AG20443 (cell line): ENCODE results near the gene IFT52.
A peak's percentile ranks its signal among the peaks of the same experiment; 100 is the strongest.
"Not testable (repeated sequence)": the region's sequence is repeated elsewhere in the genome, so short reads cannot be mapped to it uniquely, and the experiment has no call there.

Experiments
- DNase-seq: peaks from one replicate; pipeline ENCODE4 v3.0.0; 2012; ENCODE audit warnings: low spot score, mixed read lengths

IFT52 gene

DNA sequence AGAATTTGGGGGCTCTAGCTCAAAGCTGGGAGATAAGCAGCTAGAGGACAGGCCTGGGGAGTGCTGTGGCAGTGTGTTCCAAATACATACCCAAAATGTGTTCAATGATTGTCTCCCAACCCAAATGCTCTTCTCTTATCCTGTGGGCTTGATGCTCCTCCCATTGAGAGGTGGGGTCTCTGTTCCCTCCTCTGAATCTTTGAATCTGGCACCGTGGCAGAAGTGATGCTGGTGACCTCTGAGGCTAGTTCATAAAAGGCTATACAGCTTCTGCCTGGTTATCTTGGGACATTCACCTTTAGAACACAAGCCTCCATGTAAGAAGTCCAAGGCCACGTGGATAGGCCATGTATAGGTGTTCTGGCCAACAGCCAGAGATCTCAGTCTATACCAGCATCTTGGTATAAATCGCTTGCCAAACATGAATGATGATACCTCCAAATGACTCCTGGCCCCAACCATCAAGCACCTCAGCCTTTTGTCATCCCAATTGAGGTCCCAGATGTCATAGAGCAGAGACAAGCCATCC is 60.3 kb downstream of the IFT52 start:
- DNase-seq: no peak

DNA sequence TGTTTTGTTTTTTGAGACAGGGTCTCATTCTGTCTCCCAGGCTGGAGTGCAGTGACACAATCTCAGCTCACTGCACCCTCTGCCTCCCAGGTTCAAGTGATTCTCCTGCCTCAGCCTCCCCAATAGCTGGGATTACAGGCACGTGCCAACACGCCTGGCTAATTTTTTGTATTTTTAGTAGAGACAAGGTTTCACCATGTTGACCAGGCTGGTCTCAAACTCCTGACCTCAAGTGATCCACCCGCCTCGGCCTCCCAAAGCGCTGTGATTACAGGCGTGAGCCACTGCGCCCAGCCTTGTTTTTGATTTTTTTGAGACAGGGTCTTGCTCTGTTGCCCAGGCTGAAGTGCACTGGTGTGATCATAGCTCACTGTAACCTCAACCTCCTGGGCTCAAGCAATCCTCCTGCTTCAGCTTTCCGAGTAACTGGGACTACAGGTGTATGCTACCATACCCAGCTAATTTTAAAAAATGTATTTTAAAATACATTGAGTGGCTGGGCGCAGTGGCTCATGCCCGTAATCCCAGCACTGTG is 61.0 kb downstream of the IFT52 start:
- not testable (repeated sequence) for DNase-seq

DNA sequence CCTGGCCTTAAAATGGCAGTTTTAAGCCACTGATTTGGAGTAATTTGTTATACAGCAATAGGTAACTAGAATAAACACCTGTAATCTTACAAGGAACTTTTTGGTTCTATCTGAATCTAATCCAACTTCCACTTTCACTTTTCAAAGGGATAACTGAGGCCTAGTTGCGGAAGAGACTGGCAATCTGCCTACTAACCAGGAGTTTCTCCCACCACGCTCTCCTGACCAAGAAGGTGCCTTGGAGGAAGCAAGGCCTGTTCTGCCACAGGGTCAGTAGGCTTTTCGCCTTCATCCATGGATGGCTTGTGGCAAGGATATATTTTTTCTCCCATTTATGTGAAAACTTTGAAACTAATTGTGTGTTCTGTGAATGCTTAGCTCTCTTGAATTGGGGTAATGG is 63.2 kb downstream of the IFT52 start:
- DNase-seq: no peak

DNA sequence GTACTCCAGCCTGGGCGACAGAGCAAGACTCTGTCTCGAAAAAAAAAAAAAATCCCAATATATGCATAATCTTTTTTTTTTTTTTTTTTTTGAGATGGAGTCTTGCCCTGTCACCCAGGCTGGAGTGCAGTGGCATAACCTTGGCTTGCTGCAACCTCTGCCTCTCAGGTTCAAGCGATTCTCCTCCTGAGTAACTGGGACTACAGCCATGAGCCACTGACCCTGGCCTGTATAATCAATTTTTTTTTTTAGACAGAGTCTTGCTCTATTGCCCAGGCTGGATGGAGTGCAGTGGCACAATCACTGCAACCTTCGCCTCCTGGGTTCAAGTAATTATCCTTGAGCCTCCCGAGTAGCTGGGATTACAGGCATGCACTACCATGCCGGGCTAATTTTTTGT is 64.4 kb downstream of the IFT52 start:
- not testable (repeated sequence) for DNase-seq

DNA sequence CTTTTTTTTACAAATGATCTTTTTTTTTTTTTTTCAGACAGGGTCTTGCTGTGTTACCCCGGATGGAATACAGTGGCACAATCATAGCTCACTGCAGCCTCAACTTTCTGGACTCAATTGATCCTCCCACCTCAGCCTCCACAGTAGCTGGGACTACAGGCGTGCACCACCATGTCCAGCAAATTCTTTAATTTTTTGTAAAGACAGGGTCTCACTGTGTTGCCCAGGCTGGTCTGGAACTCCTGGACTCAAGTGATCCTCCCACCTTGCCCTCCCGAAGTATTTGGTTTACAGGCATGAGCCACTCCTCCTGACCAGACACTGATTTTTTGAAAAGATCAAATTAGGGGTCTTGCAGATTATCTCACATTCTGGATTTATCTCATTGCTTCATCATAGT is 65.2 kb downstream of the IFT52 start:
- no peak for DNase-seq

DNA sequence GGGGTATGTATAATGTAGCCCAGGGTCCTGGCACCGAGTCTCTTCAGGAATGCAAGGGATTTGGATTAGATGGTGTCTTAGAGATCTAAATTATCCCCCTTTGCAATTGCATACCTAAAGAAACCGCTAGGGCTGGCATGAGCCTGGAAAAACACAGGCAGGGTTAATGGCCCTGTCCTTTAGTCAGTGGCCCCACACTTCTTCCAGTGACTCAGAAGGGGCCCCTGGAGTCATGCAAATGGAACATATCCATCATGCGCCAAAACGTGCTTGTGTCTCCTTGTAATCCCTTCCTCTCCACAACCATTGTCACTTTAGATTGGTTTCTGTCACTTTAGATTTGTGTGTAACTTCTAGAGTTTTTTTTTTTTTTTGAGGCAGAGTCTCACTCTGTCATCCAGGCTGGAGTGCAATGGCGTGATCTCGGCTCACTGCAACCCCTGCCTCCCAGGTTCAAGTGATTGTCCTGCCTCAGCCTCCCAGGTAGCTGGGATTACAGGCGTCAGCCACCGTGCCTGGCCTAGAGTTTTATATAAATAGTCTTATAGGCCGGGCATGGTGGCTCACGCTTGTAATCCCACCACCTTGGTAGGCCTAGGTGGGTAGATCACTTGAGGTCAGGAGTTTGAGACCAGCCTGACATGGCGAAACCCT is 67.5 kb downstream of the IFT52 start:
- peak; percentile 29 for DNase-seq

DNA sequence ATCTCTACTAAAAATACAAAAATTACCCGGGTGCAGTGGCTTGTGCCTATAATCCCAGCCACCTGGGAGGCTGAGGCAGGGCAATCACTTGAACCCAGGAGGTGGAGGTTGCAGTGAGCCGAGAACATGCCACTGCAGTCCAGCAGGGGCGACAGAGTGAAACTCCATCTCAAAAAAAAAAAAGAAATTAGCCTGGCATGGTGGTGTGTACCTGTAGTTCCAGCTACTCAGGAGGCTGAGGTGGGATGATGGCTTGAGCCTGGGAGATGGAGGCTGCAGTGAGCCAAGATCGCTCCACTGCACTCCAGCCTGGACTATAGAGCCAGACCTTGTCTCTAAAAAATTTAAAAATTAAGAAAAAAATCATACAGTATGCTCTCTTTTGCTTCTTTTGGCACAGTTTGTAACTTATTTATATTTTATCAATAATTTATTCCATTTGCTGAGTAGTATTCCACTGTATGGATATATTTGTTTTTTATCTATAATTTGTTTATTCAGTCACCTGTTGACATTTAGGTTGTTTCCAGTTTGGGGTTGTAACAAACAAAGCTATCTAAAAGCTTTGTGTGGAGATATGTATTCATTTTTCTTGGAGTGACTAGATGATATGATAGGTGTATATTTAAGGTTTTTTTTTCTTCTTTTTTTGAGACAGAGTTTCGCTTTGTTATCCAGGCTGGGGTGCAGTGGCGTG is 68.1 kb downstream of the IFT52 start:
- DNase-seq: no peak

DNA sequence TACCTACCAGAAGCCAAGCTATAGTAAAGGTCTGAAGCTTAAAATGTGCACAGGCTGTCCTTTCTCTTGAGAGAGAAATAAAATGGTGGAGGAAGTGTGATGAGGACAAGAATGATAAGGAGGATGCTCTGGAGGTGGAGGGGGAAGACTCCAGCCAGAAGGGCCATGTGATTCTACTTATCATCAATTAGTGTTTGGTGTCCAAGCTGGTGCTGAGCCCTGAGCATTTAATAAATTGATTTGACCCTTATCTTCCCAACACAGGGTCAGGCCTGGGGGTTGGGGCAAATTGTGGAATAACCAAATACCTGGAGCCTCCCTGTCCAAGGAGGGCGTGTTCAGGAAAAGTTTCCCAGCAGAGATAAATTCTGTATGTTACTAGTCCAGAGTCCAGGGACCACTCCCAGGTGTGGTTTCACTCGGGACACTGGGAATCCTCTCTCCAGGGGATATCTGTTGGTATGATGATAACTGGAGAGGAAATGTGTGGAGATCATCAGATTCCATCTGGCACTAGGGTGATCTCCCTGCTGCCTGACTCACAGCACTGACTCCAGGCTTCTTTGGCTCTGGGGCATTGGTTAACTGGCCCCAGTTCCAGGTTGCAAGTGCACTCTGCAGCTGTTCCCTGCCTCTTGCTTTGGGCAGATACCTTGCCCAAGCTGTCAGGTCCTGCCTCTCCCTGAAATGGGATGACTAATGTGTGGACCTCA is 72.4 kb downstream of the IFT52 start:
- peak; percentile 50 for DNase-seq

DNA sequence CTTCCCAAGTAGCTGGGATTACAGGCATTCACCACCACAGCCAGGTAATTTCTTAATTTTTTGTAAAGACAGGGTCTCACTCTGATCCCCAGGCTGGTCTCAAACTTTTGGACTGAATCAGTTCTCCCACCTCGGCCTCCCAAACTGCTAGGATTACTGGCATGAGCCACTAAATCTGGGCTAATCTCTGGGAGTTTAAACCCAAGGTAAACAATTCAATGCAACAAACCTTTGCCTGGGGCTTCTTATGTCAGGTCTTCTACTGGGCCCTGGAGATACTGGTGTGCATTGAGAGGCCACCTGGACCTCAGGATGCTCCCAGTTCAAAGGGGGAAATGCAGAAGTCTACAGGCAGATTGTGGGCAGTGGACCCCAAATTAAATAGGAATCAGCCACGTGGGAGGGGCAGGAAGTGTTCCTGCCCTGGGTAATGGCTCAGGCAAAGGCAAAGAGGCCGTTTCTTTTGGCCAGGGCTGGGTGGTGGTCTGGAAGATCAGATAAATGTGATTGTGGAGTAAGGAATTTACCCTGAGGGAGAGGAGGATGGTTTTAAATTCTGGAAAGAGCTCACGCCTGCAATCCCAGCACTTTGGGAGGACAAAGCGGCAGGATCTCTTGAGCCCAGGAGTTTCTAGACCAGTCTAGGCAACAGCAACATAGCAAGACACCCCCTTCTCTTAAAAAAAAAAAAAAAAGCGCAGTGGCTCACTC is 74.9 kb downstream of the IFT52 start:
- no peak for DNase-seq

DNA sequence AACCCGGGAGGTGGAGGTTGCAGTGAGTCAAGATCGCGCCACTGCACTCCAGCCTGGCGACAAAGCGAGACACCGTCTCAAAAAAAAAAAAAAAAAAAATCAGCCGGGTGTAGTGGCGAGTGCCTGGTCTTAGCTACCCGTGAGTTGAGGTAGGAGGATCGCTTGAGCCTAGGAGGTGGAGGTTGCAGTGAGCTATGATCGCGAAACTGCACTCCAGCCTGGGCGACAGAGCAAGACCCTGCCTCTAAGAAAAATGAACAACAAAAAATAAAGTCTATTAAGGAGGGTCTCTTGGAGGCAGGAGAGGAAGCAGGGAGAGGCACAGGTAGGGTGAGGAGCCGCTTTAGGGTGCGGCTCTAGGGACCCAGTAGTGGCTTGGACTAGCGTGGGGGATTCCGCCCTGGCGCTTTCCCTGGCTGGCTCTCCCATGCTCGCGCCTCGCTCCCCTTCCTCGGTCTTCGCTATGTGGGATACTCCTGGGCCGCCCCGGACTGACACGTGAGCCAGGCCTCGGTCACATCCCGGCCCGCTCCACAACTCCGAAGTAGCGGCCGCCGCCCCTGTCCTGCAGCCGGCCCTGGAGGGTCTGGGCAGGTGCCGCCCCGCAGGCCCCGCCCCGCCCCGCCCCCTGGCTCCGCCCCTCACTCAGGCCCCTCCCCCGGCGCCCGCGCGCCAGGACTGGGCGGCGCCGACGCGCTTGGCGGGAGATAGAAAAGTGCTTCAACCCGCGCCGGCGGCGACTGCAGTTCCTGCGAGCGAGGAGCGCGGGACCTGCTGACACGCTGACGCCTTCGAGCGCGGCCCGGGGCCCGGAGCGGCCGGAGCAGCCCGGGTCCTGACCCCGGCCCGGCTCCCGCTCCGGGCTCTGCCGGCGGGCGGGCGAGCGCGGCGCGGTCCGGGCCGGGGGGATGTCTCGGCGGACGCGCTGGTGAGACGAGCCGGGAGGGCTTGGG is 75.9 kb downstream of the IFT52 start, which contains the start of gene MYBL2:
TSS of gene MYBL2 (plus strand) at position 739 of the 953 bp plus-strand sequence. CDS start at position 909, 170 bp downstream.
- DNase-seq: peak; percentile 90

DNA sequence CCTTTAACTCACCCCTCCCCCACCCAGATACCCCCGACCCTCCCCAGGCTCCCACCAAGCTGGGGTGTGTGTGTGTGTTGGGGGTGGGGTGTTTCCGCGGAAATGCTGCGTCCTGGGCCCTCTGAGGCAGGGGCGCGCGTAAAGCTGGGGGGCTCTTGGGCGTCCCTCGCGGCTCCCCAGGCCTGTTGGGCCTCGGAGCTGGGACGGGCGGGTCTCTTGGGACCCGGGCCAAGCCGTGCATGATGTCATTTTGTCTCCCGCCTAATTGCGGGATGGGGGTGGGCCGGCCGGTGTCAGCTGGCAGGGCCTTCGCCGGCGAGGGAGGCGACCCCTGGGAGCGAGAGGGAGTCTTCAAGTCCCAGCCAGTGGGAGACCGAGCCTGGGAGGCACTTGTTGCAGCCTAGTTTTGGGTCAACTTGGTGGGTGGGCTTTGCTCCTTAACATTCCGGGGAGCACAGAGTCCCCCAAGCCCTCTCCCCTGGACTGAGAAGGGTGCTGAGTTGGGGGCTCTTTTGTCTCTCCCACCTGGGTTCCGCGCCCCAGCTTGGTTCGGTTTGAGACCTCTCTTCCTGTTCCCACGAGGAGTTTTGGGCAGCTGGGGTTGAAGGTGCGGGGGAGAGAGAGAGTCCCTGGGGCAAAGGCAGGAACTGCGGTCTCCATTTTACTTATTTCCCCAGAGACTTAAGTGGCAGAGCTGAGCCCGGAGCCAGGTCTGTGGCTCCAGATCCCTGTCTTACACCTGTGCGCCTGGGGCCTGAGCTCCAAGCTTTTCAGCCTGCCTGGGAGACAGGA is 76.8 kb downstream of the IFT52 start:
- peak; percentile 34 for DNase-seq

DNA sequence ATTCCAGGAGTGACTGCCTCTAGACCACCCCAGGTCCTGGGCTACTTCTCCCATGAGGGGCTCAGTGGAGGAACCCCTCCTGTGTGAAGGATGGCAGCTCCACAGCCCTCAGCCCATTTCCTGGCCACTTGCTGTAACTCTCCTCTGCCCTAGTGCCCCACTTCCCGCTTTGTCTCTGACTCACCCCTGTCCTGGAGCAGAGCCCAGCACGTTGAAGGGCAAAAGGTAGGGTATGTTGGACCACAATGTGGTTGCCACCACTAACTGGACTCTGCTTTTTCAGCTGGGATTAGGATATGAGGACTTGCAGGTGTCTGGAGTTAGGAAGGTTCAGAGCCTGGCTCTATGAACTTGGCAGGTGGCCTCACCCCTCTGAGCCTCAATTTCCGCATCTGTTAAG is 78.6 kb downstream of the IFT52 start:
- DNase-seq: no peak

DNA sequence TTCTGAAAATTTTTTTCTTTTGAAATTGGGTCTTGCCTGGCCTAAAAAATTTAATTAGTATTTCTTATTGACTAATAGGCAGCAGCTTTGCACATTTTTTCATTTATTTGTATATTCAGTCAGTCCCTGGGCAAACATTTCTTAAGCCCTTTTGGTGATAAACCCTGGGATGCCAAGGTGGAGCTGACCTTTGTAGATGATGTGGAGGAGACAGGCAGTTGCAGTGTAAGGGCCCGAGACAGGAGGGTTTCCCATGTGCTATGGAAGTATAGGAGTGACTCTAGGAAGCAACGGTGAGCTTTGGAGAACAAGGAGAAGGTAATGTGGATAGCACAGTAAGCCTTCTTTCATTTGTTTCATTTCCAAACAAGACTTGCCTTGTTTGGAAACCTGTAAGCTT is 79.7 kb downstream of the IFT52 start:
- no peak for DNase-seq

DNA sequence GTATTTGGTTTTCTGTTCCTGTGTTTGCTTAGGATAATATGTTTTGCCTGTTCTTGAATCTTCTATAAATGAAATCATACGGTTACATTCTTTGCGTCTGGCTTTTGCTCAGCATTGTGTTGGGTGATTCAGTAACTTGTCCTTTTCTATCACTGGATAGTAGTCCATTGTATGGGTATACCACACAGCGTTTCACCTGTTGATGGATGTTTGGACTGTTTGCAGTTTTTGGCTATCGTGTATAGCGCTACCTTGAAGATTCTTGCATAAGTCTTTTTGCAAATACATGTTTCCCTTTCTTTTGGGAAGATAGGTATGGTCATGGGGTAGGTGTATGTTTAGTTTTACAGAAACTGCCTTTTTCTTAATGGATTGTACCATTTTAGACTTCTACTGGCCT is 85.6 kb downstream of the IFT52 start:
- no peak for DNase-seq

DNA sequence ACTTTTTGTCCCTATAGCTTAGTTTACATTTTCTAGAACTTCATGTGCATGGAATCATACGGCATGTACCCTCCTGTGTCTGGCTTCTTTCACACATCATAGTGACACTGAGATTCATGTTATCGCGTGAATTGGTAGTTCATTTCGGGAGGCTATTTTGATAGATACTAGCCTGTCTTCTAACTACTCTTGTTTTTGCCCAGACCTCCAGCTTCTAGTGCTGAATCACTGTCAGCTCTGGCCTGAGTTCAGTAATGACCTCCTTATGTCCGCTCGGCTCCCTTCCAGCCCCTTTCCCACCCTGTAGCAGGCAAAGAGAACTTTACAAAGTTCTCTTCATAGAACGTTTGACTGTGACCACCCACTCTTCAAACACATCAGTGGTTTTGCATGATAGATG is 90.2 kb downstream of the IFT52 start:
- peak; percentile 56 for DNase-seq

DNA sequence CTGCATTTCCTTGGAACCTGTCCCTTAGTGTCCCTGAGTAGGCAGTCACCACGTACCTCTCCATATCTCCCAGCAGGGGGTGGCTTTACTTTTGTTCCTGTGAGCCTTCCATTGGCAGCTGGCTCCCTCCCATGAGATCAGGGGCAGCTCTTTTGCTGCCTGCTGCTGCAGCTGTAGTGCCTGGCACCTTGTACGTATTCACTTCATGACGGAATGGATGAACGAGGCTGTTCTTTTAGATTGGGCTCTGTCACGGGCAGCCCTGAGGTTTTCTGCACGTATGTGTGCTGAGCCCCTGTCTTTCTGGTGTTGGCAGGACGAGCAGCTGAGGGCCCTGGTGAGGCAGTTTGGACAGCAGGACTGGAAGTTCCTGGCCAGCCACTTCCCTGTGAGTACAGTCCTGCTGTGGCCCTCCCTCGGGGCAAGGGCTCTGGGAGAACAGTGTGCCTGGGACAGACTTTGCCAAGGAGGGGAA is 90.8 kb downstream of the IFT52 start:
- DNase-seq: no peak

DNA sequence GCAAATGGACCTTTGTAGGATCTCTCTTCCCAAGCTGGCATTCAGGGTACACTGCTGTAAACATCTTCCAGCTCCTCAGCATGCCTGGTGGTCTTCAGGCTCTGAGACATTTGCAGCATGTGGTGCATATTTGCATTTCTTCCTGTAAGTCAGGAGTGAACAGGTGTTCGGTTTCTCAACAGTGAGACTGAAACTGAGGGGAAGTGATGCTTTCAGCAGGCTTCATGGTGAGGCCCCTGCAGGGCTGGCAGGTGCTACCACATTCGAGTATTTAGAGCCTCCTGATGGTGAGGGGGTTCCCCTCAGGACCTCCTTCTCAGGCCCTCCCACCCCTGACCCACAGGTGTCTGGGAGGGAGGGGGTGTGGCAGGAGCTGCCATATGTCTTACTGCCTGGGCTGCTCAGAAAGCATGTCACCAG is 91.3 kb downstream of the IFT52 start:
- no peak for DNase-seq

DNA sequence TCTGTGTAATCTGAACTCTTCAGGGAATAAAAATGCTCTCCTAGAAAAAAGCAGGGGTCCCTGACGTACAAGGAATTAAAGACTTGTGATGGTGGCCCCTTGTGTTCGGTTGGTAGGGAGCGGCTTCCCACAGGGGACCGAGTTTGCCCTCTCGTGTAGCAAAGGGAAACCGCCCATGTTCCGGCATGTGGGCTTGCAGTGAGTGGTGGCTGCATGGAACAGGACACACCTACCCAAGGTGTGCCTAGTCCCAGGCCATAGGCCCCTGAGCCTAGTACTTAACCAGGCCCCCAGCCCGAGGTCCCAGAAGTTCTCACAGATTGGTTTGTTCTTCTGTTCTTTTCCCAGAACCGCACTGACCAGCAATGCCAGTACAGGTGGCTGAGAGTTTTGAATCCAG is 91.7 kb downstream of the IFT52 start:
- DNase-seq: no peak

DNA sequence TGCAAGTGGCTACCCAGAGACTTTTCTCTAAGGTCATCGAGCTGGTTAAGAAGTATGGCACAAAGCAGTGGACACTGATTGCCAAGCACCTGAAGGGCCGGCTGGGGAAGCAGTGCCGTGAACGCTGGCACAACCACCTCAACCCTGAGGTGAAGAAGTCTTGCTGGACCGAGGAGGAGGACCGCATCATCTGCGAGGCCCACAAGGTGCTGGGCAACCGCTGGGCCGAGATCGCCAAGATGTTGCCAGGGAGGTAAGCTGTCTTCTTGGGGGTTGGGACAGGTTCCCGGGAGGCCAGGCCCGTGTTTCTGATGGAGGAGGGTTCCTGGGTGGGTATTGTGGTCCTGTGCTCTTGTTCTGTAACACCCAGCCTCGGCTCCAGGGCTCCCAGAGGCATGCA is 96.1 kb downstream of the IFT52 start:
- DNase-seq: no peak

DNA sequence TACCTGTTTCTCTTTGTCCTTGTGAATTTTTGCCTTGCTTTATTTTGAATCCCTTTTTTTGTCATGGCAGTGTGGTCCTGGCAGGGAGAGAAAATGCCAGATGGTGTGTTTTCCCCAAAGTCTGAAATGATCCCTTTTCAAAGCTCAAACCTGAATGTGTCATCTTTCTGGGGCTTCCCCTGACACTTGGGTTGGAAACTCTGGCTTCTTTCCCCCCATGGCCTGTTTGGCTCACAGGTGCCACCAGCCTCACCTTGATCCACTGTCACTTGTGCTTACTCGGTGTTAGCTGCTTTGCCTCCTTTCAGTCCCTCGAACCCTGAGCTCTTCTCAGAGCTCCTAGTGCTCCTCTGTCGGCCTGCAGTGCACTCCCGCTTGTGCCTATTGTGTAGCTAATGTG is 98.4 kb downstream of the IFT52 start:
- no peak for DNase-seq
